Spinal cord (tissue), 10 donors: ENCODE results near the gene COL12A1. TPM values are rescaled to one million over a fixed set of nuclear protein-coding genes. Genes with fewer than 3 reads are reported as not detected.

Experiments used
- DNase-seq, 6 donors: peaks; one replicate each; pipeline versions ENCODE4 v3.0.0 to v3.0.0-alpha.2; 2013 to 2015; ENCODE audit warnings: low spot score in 6 of 6, low read depth in 4 of 6
- H3K27ac ChIP-seq: one replicate; pipeline ENCODE4 v1.5.1; 2013; ENCODE audit warnings: low read depth, low read length, control low read depth
- H3K27me3 ChIP-seq: one replicate; pipeline ENCODE4 v1.6.1; 2013; ENCODE audit warnings: low read length; ENCODE audit not compliant: control insufficient read depth, insufficient read depth
- H3K36me3 ChIP-seq: one replicate; pipeline ENCODE4 v1.6.1; 2013; ENCODE audit warnings: low read length; ENCODE audit not compliant: control insufficient read depth, insufficient read depth
- H3K4me1 ChIP-seq: one replicate; pipeline ENCODE4 v1.6.1; 2013; ENCODE audit warnings: low read length; ENCODE audit not compliant: control insufficient read depth, insufficient read depth
- H3K4me3 ChIP-seq: one replicate; pipeline ENCODE4 v1.5.1; 2013; ENCODE audit warnings: low read depth, low read length, control low read depth
- H3K9me3 ChIP-seq: one replicate; pipeline ENCODE4 v1.6.1; 2013; ENCODE audit warnings: low read length; ENCODE audit not compliant: control insufficient read depth, insufficient read depth
- WGBS: methylation state at CpG from one replicate; pipeline ENCODE4 v1.1.5; 2013; ENCODE audit warnings: missing lambda C conversion rate; ENCODE audit not compliant: insufficient coverage; 5-methylcytosine and 5-hydroxymethylcytosine counted together
- polyA plus RNA-seq, 2 donors: library from polyadenylated mRNA; unstranded; fragments of 120-200 nt; gene quantifications; one replicate each; pipeline ENCODE4 v1.2.1, GENCODE V29; 2013; ENCODE audit not compliant: insufficient read length in 2 of 2
- total RNA-seq, 2 donors: library from RNA; depleted of rRNA in 1 of 2; stranded (reverse); fragments of 120-200 nt in 1 of 2; fragments of >200 nt in 1 of 2; gene quantifications; one replicate each; pipeline versions ENCODE4 v1.2.3 to v1.2.4, GENCODE V29; 2013 to 2014
- donor health status: healthy.

COL12A1 gene
- total and polyA plus RNA-seq, 4 donors: 28.8 to 254 (median 87.7) TPM

DNA sequence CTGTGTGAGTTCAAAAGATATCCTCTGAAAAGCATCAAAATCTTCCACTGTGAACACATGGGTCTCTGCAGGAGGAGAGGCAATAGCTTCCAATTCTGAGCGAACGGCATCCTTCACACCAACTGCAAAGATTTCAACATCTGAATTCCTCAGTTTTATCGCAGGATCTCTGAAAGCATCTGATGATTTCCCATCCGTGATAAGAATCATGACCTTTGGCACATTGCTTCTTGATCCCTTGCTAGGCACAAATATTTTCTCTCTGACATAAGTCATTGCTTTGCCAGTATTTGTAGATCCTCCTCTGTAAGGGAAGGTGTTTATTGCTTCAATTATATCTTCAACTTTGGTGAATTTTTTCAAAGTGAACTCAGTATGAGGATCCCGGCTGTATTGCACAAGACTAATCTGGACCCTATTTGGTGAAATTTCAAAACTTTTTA is 22.7 kb downstream of the COL12A1 start:
- Histone ChIP-seq H3K36me3 (no peaks in the 10 kb centered on the region), H3K4me1 (no peaks in the 10 kb centered on the region), H3K27me3 (no peaks in the 10 kb centered on the region), H3K27ac (no peak overlapping the region), H3K4me3 (no peak overlapping the region), H3K9me3 (no peaks in the 10 kb centered on the region)
- whole genome bisulfite sequencing: 92% methylated on average over 2 of the region's 5 CpGs
- DNase-seq: no peak

DNA sequence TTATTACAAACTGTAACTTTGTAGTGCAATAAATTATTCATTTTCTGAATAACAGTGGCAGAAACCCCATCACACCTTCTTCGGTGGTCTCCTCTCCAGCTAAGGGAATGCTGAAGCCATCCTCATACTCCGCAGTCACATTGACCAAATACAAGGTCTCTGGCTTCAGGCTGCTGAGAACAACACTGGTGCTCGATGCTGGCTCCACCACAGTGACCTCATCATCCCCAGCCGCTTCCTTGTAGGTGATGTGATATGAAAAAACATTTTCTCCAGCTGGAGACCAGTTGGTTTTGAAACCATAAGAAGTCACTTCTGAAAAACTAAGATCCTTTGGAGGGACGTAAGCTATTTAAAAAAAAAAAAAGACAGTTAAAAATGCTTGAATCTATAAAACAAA is 25.0 kb downstream of the COL12A1 start:
- H3K36me3 ChIP-seq: no peaks in the 10 kb centered on the region

DNA sequence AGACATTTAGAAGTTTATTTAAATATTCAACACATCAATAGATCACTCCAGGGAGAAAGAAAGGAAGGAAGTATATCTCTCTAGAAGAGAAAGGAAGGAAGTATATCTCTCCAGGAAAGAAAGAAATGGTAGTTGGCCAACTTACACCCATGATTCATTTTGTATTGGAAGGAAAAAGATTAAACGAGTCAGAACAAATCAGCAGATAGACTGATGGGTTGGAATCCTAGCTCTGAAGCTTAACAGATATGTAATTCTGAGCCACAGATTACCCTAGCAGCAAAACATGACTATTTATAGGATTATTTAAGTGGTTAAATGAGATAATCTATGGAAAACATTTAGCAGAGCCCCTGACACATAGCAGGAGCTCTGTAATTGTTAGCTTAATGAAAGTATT is 27.1 kb downstream of the COL12A1 start:
- H3K4me1 ChIP-seq: no peaks in the 10 kb centered on the region
- no peaks in the 10 kb centered on the region for H3K9me3 ChIP-seq
- H3K36me3 ChIP-seq: no peaks in the 10 kb centered on the region
- no CpG with 5 or more reads among the region's 1 CpG for WGBS
- no peak overlapping the region for H3K27ac ChIP-seq
- H3K27me3 ChIP-seq: no peaks in the 10 kb centered on the region
- DNase-seq: no peak
- H3K4me3 ChIP-seq: no peak overlapping the region

More for the DNA sequence above, 25.0 kb downstream of the COL12A1 start:
- no peaks in the 10 kb centered on the region for H3K27me3 ChIP-seq
- H3K9me3 ChIP-seq: no peaks in the 10 kb centered on the region
- H3K4me1 ChIP-seq: no peaks in the 10 kb centered on the region
- no peak overlapping the region for H3K27ac ChIP-seq
- DNase-seq: no peak
- 100% methylated on average over 1 of the region's 5 CpGs for WGBS
- H3K4me3 ChIP-seq: no peak overlapping the region

DNA sequence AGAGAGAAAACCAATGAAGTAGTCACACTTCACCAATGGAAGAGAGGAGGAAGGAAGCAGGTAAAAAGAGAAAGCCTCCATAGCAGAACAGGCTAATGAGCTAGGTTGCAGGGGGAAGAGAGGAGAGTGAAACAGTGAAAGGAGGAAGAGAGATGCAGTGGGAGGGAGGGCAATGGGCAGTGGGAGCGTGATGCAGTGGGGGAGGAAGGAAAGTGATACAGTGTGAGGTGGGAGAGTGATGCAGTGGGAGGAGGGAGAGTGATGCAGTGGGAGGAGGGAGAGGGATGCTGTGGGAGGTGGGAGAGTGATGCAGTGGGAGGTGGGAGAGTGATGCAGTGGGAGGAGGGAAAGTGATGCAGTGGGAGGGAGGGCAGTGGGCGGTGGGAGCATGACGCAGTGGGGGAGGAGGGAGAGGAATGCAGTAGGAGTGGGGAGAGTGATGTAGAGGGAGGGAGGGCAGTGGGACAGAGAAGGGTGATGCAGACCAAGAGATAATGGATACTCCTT is 29.7 kb downstream of the COL12A1 start:
- H3K4me1 ChIP-seq: no peaks in the 10 kb centered on the region
- H3K36me3 ChIP-seq: no peaks in the 10 kb centered on the region
- DNase-seq: no peak
- H3K27ac ChIP-seq: no peak overlapping the region
- no peaks in the 10 kb centered on the region for H3K27me3 ChIP-seq
- no peaks in the 10 kb centered on the region for H3K9me3 ChIP-seq
- WGBS: 83% methylated on average over 3 of the region's 3 CpGs
- H3K4me3 ChIP-seq: no peak overlapping the region

DNA sequence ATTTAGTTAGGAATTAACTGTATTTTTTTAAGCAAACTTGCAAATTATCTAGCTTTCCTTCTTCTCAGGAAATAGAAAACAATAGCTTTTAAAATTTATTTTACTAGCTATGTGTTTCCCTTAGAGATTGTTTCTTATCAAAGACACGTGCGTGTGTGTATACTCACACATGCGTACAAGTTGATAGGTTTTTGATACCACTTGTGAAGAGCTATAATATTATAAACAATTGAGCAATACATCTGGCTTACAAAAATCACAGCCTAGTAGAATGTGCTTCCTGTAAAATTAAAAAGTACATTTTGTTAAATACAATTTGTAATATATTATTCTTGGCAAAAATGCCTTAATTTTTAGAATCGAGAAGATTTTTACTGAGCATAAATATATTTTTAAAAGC is 33.9 kb downstream of the COL12A1 start:
- no CpG with 5 or more reads among the region's 4 CpGs for WGBS
- Histone ChIP-seq H3K4me3 (no peak overlapping the region), H3K27ac (peak overlapping the region; percentile 78), H3K36me3 (no peaks in the 10 kb centered on the region), H3K9me3 (no peaks in the 10 kb centered on the region), H3K4me1 (no peaks in the 10 kb centered on the region), H3K27me3 (no peaks in the 10 kb centered on the region)
- DNase-seq: no peak

DNA sequence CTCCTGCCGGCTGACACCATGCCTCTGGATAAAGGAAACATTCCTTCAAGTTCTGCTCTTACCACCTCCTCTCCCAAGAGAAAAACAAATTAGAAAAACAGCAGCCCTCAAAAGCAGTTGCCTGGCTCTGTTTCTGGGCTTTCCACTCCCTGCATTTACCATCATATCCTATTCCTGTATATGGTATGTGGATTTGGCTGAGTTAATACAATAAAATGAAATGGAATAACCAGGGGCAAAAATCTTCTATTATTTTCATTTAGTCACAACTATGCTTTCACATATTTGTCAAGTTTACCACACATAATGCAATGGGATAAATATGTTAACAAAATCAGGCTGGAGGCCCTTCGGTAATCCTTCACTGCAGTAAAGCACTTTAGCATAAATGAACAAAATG is 34.3 kb downstream of the COL12A1 start:
- no CpG with 5 or more reads among the region's 2 CpGs for WGBS
- Histone ChIP-seq H3K36me3 (no peaks in the 10 kb centered on the region), H3K4me3 (no peak overlapping the region), H3K27me3 (no peaks in the 10 kb centered on the region), H3K9me3 (no peaks in the 10 kb centered on the region), H3K27ac (peak overlapping the region; percentile 78), H3K4me1 (no peaks in the 10 kb centered on the region)
- peak in 2 of 6 donors; percentile 9 to 44 for DNase-seq

DNA sequence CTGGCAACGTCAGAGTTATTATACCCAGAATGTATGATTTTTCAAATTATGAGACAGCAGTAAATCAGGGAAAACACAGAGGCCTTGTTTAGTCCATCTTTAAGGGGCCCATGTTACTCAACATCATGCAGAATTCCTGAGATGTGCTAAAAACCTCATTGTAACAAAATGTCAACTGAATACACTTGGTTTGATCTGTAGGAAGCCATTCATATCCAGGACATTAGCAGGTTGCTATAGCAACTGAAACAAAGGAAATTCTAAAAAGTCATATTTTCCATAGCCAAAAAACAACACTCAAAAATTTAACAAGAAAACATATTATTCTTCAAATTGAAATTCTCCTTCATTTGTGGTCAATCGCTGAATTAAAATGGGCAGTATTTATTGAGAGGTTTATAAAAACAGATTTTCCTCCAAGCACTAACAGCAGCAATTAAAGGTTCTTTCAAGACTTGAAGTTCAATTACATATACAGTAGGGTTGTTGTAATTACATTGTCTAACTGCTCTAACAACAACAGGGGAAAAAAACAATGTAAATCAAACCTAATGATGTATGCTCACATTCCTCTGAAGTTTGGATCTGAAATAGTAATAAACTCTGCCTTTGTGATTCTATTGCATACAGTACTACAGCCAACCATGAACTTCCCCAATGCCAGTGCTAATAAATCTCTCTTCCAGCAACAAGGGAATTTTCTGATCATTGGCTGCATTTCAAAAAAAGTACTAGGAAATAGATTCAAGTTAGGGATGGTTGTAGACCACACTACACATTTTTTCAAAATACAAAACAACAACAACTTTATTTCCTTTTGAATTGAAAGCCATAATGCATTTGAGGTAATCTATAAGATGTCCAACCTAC is 34.9 kb downstream of the COL12A1 start:
- WGBS: no CpG with 5 or more reads among the region's 2 CpGs
- Histone ChIP-seq H3K4me3 (no peak overlapping the region), H3K4me1 (no peaks in the 10 kb centered on the region), H3K9me3 (no peaks in the 10 kb centered on the region), H3K36me3 (no peaks in the 10 kb centered on the region), H3K27ac (peak overlapping the region; percentile 78), H3K27me3 (no peaks in the 10 kb centered on the region)
- peak in 2 of 6 donors; percentile 43 to 74 for DNase-seq

DNA sequence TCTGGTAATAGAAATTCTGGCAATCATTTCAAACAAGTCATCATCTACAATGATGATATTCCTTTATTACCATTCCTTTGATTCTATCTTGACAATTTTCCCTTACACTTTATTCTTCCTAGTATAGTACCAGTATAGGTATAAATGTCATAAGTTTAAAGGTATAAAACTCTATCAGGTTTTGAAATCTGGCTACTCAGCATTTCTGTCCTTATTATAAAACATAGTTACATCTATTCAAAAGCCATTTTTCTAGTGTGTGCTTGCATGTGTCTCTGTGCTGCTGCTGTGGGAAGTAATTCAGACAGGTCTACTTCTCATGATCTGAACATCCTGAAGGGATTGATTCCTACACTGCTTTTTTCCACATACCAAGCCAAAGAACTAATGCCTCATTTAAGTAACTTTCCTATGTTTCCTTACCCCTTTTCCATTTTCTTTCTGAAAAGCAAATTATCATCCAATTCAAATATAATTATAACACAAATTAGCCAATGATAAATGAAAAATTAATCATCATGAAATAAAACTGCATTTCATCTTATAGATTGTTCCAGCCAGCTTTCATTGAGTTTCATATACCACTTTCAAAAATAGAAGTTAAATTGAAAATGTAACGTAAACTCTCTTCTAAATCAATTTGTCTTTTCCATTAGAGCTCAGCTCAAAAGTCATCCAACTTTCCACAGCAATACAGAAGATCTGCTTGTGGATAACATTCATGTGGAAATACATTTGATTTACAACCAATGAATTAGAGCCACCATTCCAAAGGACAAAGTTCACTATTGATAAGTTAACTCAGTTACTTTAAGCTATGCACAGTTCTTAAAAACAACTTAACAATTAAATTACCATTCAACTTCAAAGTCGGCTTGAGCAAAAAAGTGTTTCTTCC is 35.9 kb downstream of the COL12A1 start:
- Histone ChIP-seq H3K36me3 (no peaks in the 10 kb centered on the region), H3K27ac (peak overlapping the region; percentile 78), H3K27me3 (no peaks in the 10 kb centered on the region), H3K9me3 (no peaks in the 10 kb centered on the region), H3K4me3 (no peak overlapping the region), H3K4me1 (no peaks in the 10 kb centered on the region)
- no peak for DNase-seq
- WGBS: no CpG with 5 or more reads among the region's 2 CpGs

DNA sequence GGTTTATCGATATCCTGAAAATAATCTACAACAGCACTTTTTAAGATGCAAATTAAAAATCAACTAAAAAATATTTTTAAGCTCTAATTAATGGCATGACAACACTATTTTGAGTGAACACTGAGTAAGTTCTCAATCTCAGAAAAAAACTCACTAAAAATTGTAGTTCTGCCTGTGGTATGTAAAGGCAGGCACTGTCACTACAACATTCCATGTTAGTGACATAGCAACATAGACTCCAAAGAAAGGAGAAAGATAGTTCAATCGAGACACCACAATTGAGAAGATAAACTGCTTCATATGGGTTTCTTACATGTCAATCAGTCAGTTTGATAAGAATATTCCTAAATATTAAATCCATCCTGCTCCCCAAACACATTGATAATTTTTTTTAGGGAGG is 38.0 kb downstream of the COL12A1 start:
- no peak overlapping the region for H3K4me3 ChIP-seq
- H3K27ac ChIP-seq: no peak overlapping the region
- no peaks in the 10 kb centered on the region for H3K27me3 ChIP-seq
- WGBS: no CpG with 5 or more reads among the region's 2 CpGs
- no peaks in the 10 kb centered on the region for H3K9me3 ChIP-seq
- DNase-seq: peak in 1 of 6 donors; percentile 9
- no peaks in the 10 kb centered on the region for H3K36me3 ChIP-seq
- no peaks in the 10 kb centered on the region for H3K4me1 ChIP-seq
